Astrocyte of the spinal cord (primary cell): ENCODE measurements around the gene ZNF547.

Experiments used
- DNase-seq: peaks from one replicate; pipeline ENCODE4 v3.0.0; 2011; ENCODE audit warnings: low read depth, low spot score
- H3K4me3 ChIP-seq: 2 replicates; pipeline ENCODE4 v1.5.1; 2011; ENCODE audit warnings: low read depth, mild to moderate bottlenecking, low read length, moderate library complexity
- in situ Hi-C: cut with HindIII; loops from 2 replicates; pipeline ENCODE4 v1.10.0; 2017; ENCODE audit warnings: low sequenced_read_pairs
- TF ChIP-seq, protein P1 (sequence below): IDR thresholded peaks from 2 replicates; pipeline ENCODE4 v1.5.1; 2012; ENCODE audit warnings: low read depth, mild to moderate bottlenecking, low read length, inconsistent platforms

The ZNF547 gene

DNA sequence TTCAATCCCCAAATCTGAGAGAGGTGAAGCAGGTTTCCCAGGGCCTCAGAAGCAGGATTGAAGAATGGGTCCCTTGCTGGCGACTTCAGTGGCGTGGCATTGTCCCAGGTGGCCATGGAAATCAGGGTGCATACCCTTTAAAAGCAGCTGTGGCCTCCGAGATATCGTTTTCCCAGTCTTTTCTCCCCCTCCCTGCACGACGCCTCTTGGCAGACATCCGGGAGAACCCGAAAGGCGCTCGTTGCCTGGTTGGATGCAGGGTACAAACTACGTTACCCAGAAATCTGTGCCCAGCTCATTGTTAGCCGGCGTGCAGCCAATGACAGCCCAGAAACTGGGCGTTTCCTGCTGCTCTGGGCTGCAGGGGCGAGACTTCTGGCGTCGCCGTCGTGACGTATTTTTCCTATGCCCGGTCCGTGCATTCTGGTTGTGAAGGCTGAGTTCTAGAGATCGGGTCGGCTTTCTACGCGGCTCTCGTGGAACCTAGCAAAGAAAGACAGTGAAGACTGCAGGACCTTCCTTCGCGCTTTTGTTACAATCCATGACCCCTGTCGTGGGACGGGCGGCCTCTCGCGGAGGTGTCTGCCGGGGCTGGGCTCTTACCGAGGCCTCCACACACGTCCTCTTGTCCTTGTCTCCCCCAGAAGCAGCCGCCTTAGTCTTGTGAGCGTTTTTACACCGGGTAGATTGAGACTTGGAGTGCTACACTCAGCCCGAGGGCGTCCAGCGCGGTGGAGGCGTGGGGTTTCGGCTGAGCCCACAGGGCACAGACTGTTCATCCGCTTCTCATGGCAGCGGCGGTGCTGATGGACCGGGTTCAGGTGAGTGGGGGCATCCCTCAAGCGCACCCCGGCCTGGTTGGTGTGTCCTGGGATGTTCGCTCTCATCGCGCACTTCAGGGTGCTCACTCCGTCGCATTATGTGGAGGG is 12.2 kb upstream of the ZNF547 start, which contains the start of gene ZNF304:
Gene ZNF304 (plus strand): TSS at position 395 of the 929 bp plus-strand sequence. CDS start 394 bp downstream, at position 789.
- in situ Hi-C loops = no loop called here
- DNase-seq = peak; percentile 96
- TF ChIP-seq, protein P1, sequence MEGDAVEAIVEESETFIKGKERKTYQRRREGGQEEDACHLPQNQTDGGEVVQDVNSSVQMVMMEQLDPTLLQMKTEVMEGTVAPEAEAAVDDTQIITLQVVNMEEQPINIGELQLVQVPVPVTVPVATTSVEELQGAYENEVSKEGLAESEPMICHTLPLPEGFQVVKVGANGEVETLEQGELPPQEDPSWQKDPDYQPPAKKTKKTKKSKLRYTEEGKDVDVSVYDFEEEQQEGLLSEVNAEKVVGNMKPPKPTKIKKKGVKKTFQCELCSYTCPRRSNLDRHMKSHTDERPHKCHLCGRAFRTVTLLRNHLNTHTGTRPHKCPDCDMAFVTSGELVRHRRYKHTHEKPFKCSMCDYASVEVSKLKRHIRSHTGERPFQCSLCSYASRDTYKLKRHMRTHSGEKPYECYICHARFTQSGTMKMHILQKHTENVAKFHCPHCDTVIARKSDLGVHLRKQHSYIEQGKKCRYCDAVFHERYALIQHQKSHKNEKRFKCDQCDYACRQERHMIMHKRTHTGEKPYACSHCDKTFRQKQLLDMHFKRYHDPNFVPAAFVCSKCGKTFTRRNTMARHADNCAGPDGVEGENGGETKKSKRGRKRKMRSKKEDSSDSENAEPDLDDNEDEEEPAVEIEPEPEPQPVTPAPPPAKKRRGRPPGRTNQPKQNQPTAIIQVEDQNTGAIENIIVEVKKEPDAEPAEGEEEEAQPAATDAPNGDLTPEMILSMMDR = no peak
- H3K4me3 ChIP-seq = peak within 1 kb of the TSS; percentile 97

DNA sequence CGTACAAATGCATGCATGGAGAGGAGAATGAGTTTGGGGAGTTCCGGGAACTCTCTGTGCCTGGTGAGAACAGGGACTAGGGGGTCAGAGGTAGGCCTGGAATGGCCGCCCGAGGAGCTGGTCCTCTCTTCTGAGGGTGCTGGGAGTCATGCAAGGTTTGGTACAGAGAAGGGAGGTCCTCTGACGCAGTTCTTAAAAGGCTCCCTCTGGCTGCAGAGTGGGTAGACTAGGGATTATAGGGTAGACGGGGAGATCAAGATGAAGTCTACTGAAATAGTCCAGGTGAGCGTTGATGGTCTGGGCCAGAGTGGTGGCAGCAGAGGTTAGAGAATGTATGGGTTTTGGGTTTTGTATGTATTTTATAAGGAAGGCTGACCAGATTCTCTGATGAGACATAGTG is 11.5 kb upstream of the ZNF547 start:
- in situ Hi-C loops = no loop called here
- no peak for DNase-seq
- TF ChIP-seq, protein P1 = no peak
- H3K4me3 ChIP-seq = peak overlapping the region; percentile 97

DNA sequence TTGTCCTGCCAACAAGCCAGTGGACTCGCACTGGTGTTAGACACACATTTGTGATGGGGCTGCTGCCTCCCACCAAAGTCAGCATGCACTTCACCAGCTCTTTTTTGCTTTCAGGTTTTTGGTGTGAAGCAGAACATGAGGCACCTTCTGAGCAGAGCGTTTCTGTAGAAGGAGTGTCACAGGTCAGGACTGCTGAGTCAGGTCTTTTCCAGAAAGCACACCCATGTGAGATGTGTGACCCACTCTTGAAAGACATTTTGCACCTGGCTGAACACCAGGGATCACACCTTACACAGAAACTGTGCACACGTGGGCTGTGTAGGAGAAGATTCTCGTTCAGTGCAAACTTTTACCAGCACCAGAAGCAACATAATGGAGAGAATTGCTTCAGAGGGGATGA is 7.4 kb upstream of the ZNF547 start:
- in situ Hi-C loops = no loop called here
- no peak for DNase-seq
- TF ChIP-seq, protein P1 = no peak
- H3K4me3 ChIP-seq = no peak overlapping the region

DNA sequence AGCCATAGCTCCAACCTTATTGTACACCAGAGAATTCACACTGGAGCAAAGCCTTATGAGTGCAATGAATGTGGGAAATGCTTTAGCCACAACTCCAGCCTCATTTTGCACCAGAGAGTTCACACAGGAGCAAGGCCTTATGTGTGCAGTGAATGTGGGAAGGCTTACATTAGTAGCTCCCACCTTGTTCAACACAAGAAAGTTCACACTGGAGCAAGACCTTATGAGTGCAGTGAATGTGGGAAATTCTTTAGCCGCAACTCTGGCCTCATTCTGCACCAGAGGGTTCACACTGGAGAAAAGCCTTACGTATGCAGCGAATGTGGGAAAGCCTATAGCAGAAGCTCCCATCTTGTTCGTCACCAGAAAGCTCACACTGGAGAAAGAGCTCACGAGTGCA is 5.9 kb upstream of the ZNF547 start:
- no peak overlapping the region for H3K4me3 ChIP-seq
- no peak for DNase-seq
- in situ Hi-C loops = no loop called here
- TF ChIP-seq, protein P1 = no peak

DNA sequence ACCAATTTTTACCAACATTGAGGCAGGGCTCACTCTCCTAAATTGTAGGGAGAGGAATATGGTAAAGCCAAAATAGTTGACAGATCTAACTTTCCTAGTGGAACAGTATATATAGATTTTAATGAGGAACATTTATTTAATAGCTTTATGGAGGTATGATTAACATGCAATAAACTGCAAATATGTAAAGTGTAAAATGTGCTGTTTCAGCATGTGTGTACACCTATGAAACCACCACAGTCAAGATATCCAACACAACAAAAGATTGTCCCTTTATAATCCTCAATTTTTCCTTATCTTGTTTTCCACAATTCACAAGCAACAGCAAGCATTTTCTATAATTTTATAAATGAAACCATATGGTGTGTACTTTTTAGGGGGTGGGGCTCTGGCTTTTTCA is 4.1 kb upstream of the ZNF547 start:
- in situ Hi-C loops = no loop called here
- H3K4me3 ChIP-seq = no peak overlapping the region
- TF ChIP-seq, protein P1 = no peak

DNA sequence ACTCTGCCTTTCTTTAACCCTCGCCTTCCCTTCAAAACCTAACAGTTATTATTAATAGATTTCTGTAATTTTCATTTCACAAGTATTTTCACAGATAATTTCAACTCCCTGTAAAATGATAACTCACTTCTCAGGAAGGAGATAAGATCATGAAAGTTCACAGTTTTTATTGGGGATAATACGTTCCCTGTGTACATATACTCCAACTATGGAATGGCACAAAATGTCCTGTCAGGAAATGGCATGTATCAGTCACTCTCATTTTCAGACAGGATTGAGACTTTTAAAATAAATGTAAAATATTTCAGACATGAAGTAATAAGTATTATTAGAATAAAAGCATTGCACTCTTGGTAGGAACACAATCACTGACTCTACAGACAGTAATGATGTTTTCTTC is 932 bp upstream of the ZNF547 start:
- TF ChIP-seq, protein P1 = no peak
- H3K4me3 ChIP-seq = peak overlapping the region; percentile 89
- in situ Hi-C loops = no loop called here
- no peak for DNase-seq

More for the DNA sequence above, 4.1 kb upstream of the ZNF547 start:
- DNase-seq = no peak
